Cardiac muscle cell (in vitro differentiated cells and primary cell): ENCODE data around the gene FBLL1. TPM values are rescaled to one million over a fixed set of nuclear protein-coding genes. Genes with fewer than 3 reads are reported as not detected.

Experiments
- polyA plus RNA-seq: library from polyadenylated mRNA; unstranded; fragments of >200 nt; fragmentation: Nextera tagmentation; extraction: Ambion mirVana; gene quantifications from 2 replicates; pipeline ENCODE4 v1.2.1, GENCODE V29; 2016
- total RNA-seq: library from RNA; depleted of rRNA; stranded (reverse); fragments of >200 nt; gene quantifications from 2 replicates; pipeline ENCODE4 v1.2.3, GENCODE V29; 2016

FBLL1 gene
- total and polyA plus RNA-seq, 2 experiments from 2014 or later, result 0.63 TPM; not detected in 1

Other genes starting within 250 kb of the FBLL1 start
- 8.6 and 9.7 TPM in 2 replicates for gene WWC1, start 237.7 kb upstream of the FBLL1 start, total RNA-seq
- 6.0 and 6.9 TPM in 2 replicates for gene WWC1, start 237.7 kb upstream of the FBLL1 start, polyA plus RNA-seq
- gene RARS1, start 42.8 kb upstream of the FBLL1 start, total RNA-seq, result 68.0 and 73.8 TPM in 2 replicates
- 81.2 and 92.7 TPM in 2 replicates for gene RARS1, start 42.8 kb upstream of the FBLL1 start, polyA plus RNA-seq
- gene PANK3, start 50.1 kb downstream of the FBLL1 start, total RNA-seq, result 40.7 and 57.7 TPM in 2 replicates
- gene PANK3, start 50.1 kb downstream of the FBLL1 start, polyA plus RNA-seq, result 14.5 and 23.0 TPM in 2 replicates